B cell (primary cell): ENCODE data around the gene CALCA.

Experiments used
- CTCF ChIP-seq: fragments of 200-600 bp; IDR thresholded peaks from one replicate; pipeline ENCODE4 v1.8.0; 2022; ENCODE audit warnings: antibody characterized with exemption, mild to moderate bottlenecking
- EZH2 ChIP-seq: IDR thresholded peaks from 2 replicates; pipeline ENCODE4 v1.6.1; 2012; ENCODE audit warnings: borderline replicate concordance, low read depth, mild to moderate bottlenecking, moderate library complexity, low read length; ENCODE audit not compliant: insufficient read depth, poor library complexity, severe bottlenecking

GRCh38 chr11:14977101-14977880 is 5.1 kb upstream of the CALCA start:
- TF ChIP-seq CTCF (no peak), EZH2 (no peak)
